ENCODE measurements around the gene IPO5.

IPO5 gene

GRCh38 chr13:97975280-97975847, 21.9 kb downstream of the IPO5 start:
- no peak for DNase-seq (ENCODE audit: low spot score)
- TF ChIP-seq CTCF (IDR thresholded peaks at IDR 0.05; ENCODE audit: extremely low read depth, missing control alignments): no peak

GRCh38 chr13:97975848-97976609, 22.6 kb downstream of the IPO5 start:
- TF ChIP-seq CTCF (IDR thresholded peaks at IDR 0.05; ENCODE audit: extremely low read depth, missing control alignments): no peak
- peak; percentile 99 for DNase-seq (ENCODE audit: low spot score)

- no peak for DNase-seq (ENCODE audit: low spot score)
- no peak for TF ChIP-seq CTCF (IDR thresholded peaks at IDR 0.05; ENCODE audit: extremely low read depth, missing control alignments)
Measured at GRCh38 chr13:97976610-97977521, 23.4 kb downstream of the IPO5 start.

- no peak for DNase-seq (ENCODE audit: low spot score)
- no peak for TF ChIP-seq CTCF (IDR thresholded peaks at IDR 0.05; ENCODE audit: extremely low read depth, missing control alignments)
Measured at GRCh38 chr13:97977982-97978381, 24.5 kb downstream of the IPO5 start.

GRCh38 chr13:97978651-97979050, 25.2 kb downstream of the IPO5 start:
- no peak for DNase-seq (ENCODE audit: low spot score)
- no peak for TF ChIP-seq CTCF (IDR thresholded peaks at IDR 0.05; ENCODE audit: extremely low read depth, missing control alignments)

- TF ChIP-seq CTCF (IDR thresholded peaks at IDR 0.05; ENCODE audit: extremely low read depth, missing control alignments): no peak
- DNase-seq (ENCODE audit: low spot score): no peak
Measured at GRCh38 chr13:97979051-97979450, 25.6 kb downstream of the IPO5 start.

GRCh38 chr13:97979556-97979955, 26.1 kb downstream of the IPO5 start:
- TF ChIP-seq CTCF (IDR thresholded peaks at IDR 0.05; ENCODE audit: extremely low read depth, missing control alignments): no peak
- no peak for DNase-seq (ENCODE audit: low spot score)

All from GM20000 (cell line).